ENCODE results near the gene REV1. TPM values are rescaled to one million over a fixed set of nuclear protein-coding genes. Genes with fewer than 3 reads are reported as not detected.

The REV1 gene
- total RNA-seq, 1 experiment from 2014 or later: 34.3 TPM

GRCh38 chr2:99380376-99381010 lies 109.3 kb downstream of the REV1 start:
- Histone ChIP-seq H3K9ac (ENCODE audit: low read length) (no peak overlapping the region), H3K9me3 (ENCODE audit: control insufficient read depth in 1 of 2, insufficient read depth in 1 of 2, low read depth in 1 of 2, low read length in 2 of 2) (no peaks in the 10 kb centered on the region), H3K27me3 (ENCODE audit: insufficient read depth, low read length) (no peaks in the 10 kb centered on the region), H3K79me2 (ENCODE audit: insufficient read depth, low read length) (peaks cover 45% of the 10 kb centered on the region), H2AFZ (ENCODE audit: low read depth, low read length, poor library complexity, severe bottlenecking) (no peak overlapping the region), H3K4me3 (replicated peaks in 1 of 2; ENCODE audit: low read depth in 1 of 2, low read length in 2 of 2) (no peak overlapping the region), H3K4me2 (ENCODE audit: low read length) (no peak overlapping the region), H3K4me1 (ENCODE audit: control insufficient read depth in 1 of 2, insufficient read depth in 2 of 2, low read length in 2 of 2) (no peaks in the 10 kb centered on the region), H3K27ac (ENCODE audit: low read depth, low read length) (no peak overlapping the region), H3K9me2 (ENCODE audit: insufficient read depth) (no peaks in the 10 kb centered on the region), H4K20me1 (ENCODE audit: insufficient read depth) (no peaks in the 10 kb centered on the region), H3K36me3 (ENCODE audit: control insufficient read depth in 1 of 2, insufficient read depth in 2 of 2, low read length in 2 of 2) (peaks cover 40 to 56% of the 10 kb centered on the region in 2 experiments)
- ChIA-PET RAD21 (ENCODE audit: low non-redundant PET in 1 of 2, low total read pairs in 2 of 2, uncharacterized antibody in 2 of 2, unreplicated experiment in 2 of 2) (no interaction called here), POLR2A (no interaction called here), CTCF (no interaction called here)
- intact Hi-C loops (cut with micrococcal nuclease): no loop called here
- BruUV-seq (replicated peaks): no TSS peak
- ATAC-seq (no peak), DNase-seq (ENCODE audit: low read depth, low spot score) (no peak)
- TF ChIP-seq CTCF (IDR thresholded peaks at IDR 0.05 in 2 of 3, conservative IDR thresholded peaks at IDR 0.05 in 1 of 3; ENCODE audit: borderline replicate concordance in 1 of 3, insufficient read depth in 1 of 3, low read depth in 2 of 3, low read length in 2 of 3) (no peak), POLR2AphosphoS5 (IDR thresholded peaks at IDR 0.05; ENCODE audit: low read depth, low read length) (no peak), REST (IDR thresholded peaks at IDR 0.05; ENCODE audit: low read depth) (no peak), POLR2A (IDR thresholded peaks at IDR 0.05; ENCODE audit: borderline replicate concordance, extremely low read depth, insufficient read depth, insufficient read length) (no peak), RAD21 (IDR thresholded peaks at IDR 0.05; ENCODE audit: low read depth) (no peak), CEBPB (IDR thresholded peaks at IDR 0.05; ENCODE audit: low read depth) (no peak), ELF1 (IDR thresholded peaks at IDR 0.05; ENCODE audit: borderline replicate concordance, low read depth) (no peak), YY1 (IDR thresholded peaks at IDR 0.05; ENCODE audit: extremely low read depth, insufficient replicate concordance, low read depth, low read length) (no peak), SP1 (IDR thresholded peaks at IDR 0.05; ENCODE audit: low read depth) (no peak), EZH2phosphoT487 (IDR thresholded peaks at IDR 0.05; ENCODE audit: borderline replicate concordance) (no peak), EZH2 (IDR thresholded peaks at IDR 0.05) (no peak)
